MM.1S (cell line): ENCODE measurements around the gene CDK9.

Source experiments
- DNase-seq: peaks from one replicate; pipeline ENCODE4 v3.0.0-alpha.2; 2015
- H2AFZ ChIP-seq: fragments of 300-600 bp; sonication (generic); 2 replicates; pipeline ENCODE4 v1.6.0; 2016; ENCODE audit warnings: antibody characterized with exemption, low read length
- H3F3A ChIP-seq: fragments of 300-600 bp; sonication (generic); 2 replicates; pipeline ENCODE4 v1.6.1; 2016; ENCODE audit warnings: mild to moderate bottlenecking, antibody characterized with exemption, low read length, moderate library complexity, mixed read lengths; ENCODE audit not compliant: insufficient read depth
- H3K27ac ChIP-seq: fragments of 300-600 bp; sonication (generic); 2 replicates; pipeline ENCODE4 v1.5.1; 2016; ENCODE audit warnings: mild to moderate bottlenecking, low read length
- H3K27me3 ChIP-seq: fragments of 300-600 bp; sonication (generic); replicated peaks from 2 replicates; pipeline ENCODE4 v1.6.0; 2016; ENCODE audit warnings: low read length; ENCODE audit not compliant: insufficient read depth
- H3K36me3 ChIP-seq: fragments of 300-600 bp; sonication (generic); replicated peaks from 2 replicates; pipeline ENCODE4 v1.6.1; 2016; ENCODE audit warnings: mild to moderate bottlenecking, low read length, mixed read lengths; ENCODE audit not compliant: insufficient read depth
- H3K4me1 ChIP-seq: fragments of 300-600 bp; sonication (generic); 2 replicates; pipeline ENCODE4 v1.6.1; 2016; ENCODE audit warnings: low read length, mixed read lengths
- H3K4me2 ChIP-seq: fragments of 300-600 bp; sonication (generic); 2 replicates; pipeline ENCODE4 v1.6.0; 2016; ENCODE audit warnings: low read depth, low read length
- H3K4me3 ChIP-seq: fragments of 300-600 bp; sonication (generic); 2 replicates; pipeline ENCODE4 v1.5.1; 2016; ENCODE audit warnings: low read length, mixed read lengths
- H3K79me2 ChIP-seq: fragments of 300-600 bp; sonication (generic); 2 replicates; pipeline ENCODE4 v1.6.1; 2016; ENCODE audit warnings: mixed run types, low read length, mixed read lengths
- H3K9ac ChIP-seq: fragments of 300-600 bp; sonication (generic); 2 replicates; pipeline ENCODE4 v1.6.1; 2016; ENCODE audit warnings: low read length, mixed read lengths
- H3K9me2 ChIP-seq: fragments of 300-600 bp; sonication (generic); replicated peaks from 2 replicates; pipeline ENCODE4 v1.6.1; 2016; ENCODE audit warnings: mild to moderate bottlenecking, low read length, mixed read lengths; ENCODE audit not compliant: insufficient read depth
- H3K9me3 ChIP-seq: fragments of 300-600 bp; sonication (generic); replicated peaks from 2 replicates; pipeline ENCODE4 v1.6.1; 2016; ENCODE audit warnings: mild to moderate bottlenecking, low read length, mixed read lengths; ENCODE audit not compliant: insufficient read depth
- H4K20me1 ChIP-seq: fragments of 300-600 bp; sonication (generic); 2 replicates; pipeline ENCODE4 v1.6.1; 2016; ENCODE audit warnings: mild to moderate bottlenecking, low read length, moderate library complexity, mixed read lengths; ENCODE audit not compliant: insufficient read depth
- CTCF ChIP-seq: fragments of 300-600 bp; sonication (generic); IDR thresholded peaks from 2 replicates; pipeline ENCODE4 v1.5.1; 2016; ENCODE audit warnings: antibody characterized with exemption, low read length, mixed read lengths
- EZH2 ChIP-seq: fragments of 300-600 bp; sonication (generic); optimal IDR thresholded peaks from 2 replicates; pipeline ENCODE3; 2017; ENCODE audit warnings: low read depth, mild to moderate bottlenecking, antibody characterized with exemption, low read length, mixed read lengths
- EZH2phosphoT487 ChIP-seq: fragments of 300-600 bp; sonication (generic); IDR thresholded peaks from 2 replicates; pipeline ENCODE4 v1.6.1; 2018; ENCODE audit warnings: antibody characterized with exemption, low read length

The CDK9 gene

GRCh38 chr9:127765418-127765817 lies 20.4 kb upstream of the CDK9 start:
- Histone ChIP-seq H3K27ac (no peak overlapping the region), H3K4me2 (no peak overlapping the region), H3K9me2 (no peaks in the 10 kb centered on the region), H3K4me3 (no peak overlapping the region), H3K9me3 (no peaks in the 10 kb centered on the region), H3K4me1 (peaks cover 11% of the 10 kb centered on the region), H4K20me1 (no peaks in the 10 kb centered on the region), H3F3A (peaks cover 4% of the 10 kb centered on the region; the same call in 1 of the 2 replicates), H3K9ac (no peak overlapping the region), H3K79me2 (peaks cover 35% of the 10 kb centered on the region), H3K36me3 (no peaks in the 10 kb centered on the region), H2AFZ (no peak overlapping the region), H3K27me3 (no peaks in the 10 kb centered on the region)
- TF ChIP-seq EZH2 (no peak), CTCF (no peak), EZH2phosphoT487 (no peak)
- DNase-seq: no peak

DNA sequence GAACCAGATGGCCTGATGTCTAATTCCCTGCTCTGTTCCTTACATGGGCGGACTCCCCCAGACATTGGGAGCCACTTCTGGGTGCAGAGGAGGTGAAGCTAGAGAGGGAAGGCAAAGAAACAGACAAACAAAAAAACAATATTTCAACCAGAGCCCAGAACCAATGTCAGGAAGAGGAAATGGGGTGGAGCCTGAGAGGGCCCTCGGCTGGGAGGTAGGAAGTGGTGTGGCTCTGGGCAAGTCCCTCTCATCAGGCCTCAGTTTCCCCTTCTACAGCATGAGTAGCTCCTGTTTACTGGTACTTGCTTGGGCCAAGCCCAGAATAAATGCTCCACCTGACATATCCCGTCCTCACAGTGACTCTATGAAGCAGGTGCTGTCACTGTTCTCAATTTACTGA lies 18.4 kb upstream of the CDK9 start:
- Histone ChIP-seq H4K20me1 (no peaks in the 10 kb centered on the region), H3K79me2 (peaks cover 41% of the 10 kb centered on the region), H3K9me3 (no peaks in the 10 kb centered on the region), H3K27ac (no peak overlapping the region), H2AFZ (no peak overlapping the region), H3K36me3 (no peaks in the 10 kb centered on the region), H3F3A (peaks cover 17% of the 10 kb centered on the region; the same call in 1 of the 2 replicates), H3K4me1 (peaks cover 20% of the 10 kb centered on the region), H3K9me2 (no peaks in the 10 kb centered on the region), H3K9ac (no peak overlapping the region), H3K27me3 (no peaks in the 10 kb centered on the region), H3K4me2 (no peak overlapping the region), H3K4me3 (no peak overlapping the region)
- no peak for DNase-seq
- TF ChIP-seq CTCF (no peak), EZH2phosphoT487 (no peak)

GRCh38 chr9:127767909-127768331 lies 17.9 kb upstream of the CDK9 start:
- peaks cover 21% of the 10 kb centered on the region; the same call in 1 of the 2 replicates for H3F3A ChIP-seq
- no peaks in the 10 kb centered on the region for H3K9me2 ChIP-seq
- H3K36me3 ChIP-seq: no peaks in the 10 kb centered on the region
- H3K4me3 ChIP-seq: no peak overlapping the region
- H4K20me1 ChIP-seq: no peaks in the 10 kb centered on the region
- H3K4me2 ChIP-seq: no peak overlapping the region
- no peak overlapping the region for H3K27ac ChIP-seq
- no peak overlapping the region for H3K9ac ChIP-seq
- H3K79me2 ChIP-seq: peaks cover 41% of the 10 kb centered on the region
- TF ChIP-seq CTCF (no peak), EZH2phosphoT487 (no peak), EZH2 (no peak)
- H3K27me3 ChIP-seq: no peaks in the 10 kb centered on the region
- DNase-seq: no peak
- H2AFZ ChIP-seq: no peak overlapping the region
- H3K9me3 ChIP-seq: no peaks in the 10 kb centered on the region
- H3K4me1 ChIP-seq: peaks cover 20% of the 10 kb centered on the region
